ENCODE data around the gene PTS. TPM values are rescaled to one million over a fixed set of nuclear protein-coding genes. Genes with fewer than 3 reads are reported as not detected.

Gene PTS
- total and polyA plus RNA-seq, 9 of the 15 experiments (the other 6 are each of a cell fraction or from before 2014, with no cell fraction given): 27.1 to 72.7 (median 41.1) TPM

DNA sequence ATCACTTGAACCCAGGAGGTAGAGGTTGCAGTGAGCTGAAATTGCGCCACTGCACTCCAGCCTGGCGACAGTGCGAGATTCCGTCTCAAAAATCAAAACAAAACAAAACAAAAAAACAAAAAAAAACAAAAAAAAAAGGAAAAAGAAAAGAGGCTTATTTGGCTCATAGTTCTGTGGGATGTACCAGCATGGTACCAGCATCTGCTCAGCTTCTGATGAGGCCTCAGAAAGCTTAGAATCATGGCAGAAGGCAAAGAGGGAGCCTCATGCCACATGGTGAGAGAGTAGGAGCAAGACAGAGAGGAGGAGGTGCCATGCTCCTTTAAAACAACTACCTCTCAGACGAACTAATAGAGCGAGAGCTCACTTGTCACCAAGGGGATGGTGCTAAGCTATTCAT is 10.6 kb upstream of the PTS start (continued):
- no peak for TF ChIP-seq OTX1 (CRISPR knock-in tag; IDR thresholded peaks at IDR 0.05)
- no peak for TF ChIP-seq PYGO2 (tag; IDR thresholded peaks at IDR 0.05)

DNA sequence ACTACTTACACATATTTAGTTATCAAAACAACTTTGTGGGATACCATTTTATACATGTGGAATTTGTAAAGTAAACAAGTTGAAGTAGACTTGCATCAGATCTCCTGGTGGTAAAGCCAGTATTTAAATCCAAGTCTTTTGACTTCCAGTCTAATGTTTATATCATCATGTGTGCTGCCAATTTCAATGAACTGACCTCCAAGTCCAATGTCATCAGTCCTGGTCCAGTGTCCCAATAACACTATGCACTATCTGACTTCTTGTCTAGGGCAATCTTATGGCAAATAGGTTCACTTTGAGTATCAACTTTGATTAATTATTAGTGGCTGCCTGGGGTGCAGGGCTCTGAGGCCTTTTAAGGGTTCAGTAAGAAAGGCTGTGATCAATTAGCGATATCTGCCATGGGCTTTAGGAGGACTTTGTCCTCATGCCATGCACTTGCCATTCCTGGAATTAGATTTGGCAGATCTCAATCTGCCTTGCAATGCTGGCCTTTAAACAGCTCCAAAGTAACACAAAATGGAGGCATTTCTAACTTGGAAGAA is 9.6 kb upstream of the PTS start:
- no peak overlapping the region for H3K9ac ChIP-seq (ENCODE audit: insufficient read depth in 1 of 2, low read depth in 2 of 2, low read length in 2 of 2)
- no peaks in the 10 kb centered on the region for H3K36me3 ChIP-seq (ENCODE audit: control insufficient read depth, insufficient read depth, low read length)
- no peak overlapping the region for H2AFZ ChIP-seq (ENCODE audit: low read depth, low read length)
- CTCF ChIA-PET (ENCODE audit: low intra/inter-chr PET ratio): no interaction called here
- H3K27ac ChIP-seq (ENCODE audit: extremely low read depth, low read depth, low read length): no peak overlapping the region
- 0 out of 5 replicates have a peak, but pooled peaks cover 0 to 2% of the 10 kb centered on the region in 2 experiments for H3K27me3 ChIP-seq (ENCODE audit: control insufficient read depth in 2 of 2, insufficient read depth in 2 of 2, low read length in 2 of 2)
- H3K4me1 ChIP-seq (replicated peaks in 1 of 2; ENCODE audit: control insufficient read depth in 2 of 2, insufficient read depth in 2 of 2, low read length in 2 of 2): no peaks in the 10 kb centered on the region
- H3K79me2 ChIP-seq (ENCODE audit: control insufficient read depth, insufficient read depth, low read length): no peaks in the 10 kb centered on the region
- H3K4me2 ChIP-seq (ENCODE audit: insufficient read depth, low read length): no peak overlapping the region
- no TSS peak for BruUV-seq (replicated peaks)
- H3K4me3 ChIP-seq: no peak overlapping the region
- ATAC-seq (no peak), FAIRE-seq (no peak), DNase-seq (ENCODE audit: extremely low read depth in 1 of 4, low spot score in 3 of 4) (no peak)
- WGBS (ENCODE audit: insufficient coverage, low coverage, missing lambda C conversion rate): 0% methylated on average over 1 of the region's 1 CpG
- POLR2A ChIA-PET: interaction anchor here (1.3 kb wide), 1 partner anchor 97 kb away, joined by 6 read pairs; no protein-coding TSS in a partner anchor
- H4K20me1 ChIP-seq (replicated peaks; ENCODE audit: control insufficient read depth, insufficient read depth, low read length): no peaks in the 10 kb centered on the region
- in situ Hi-C loops (cut with MboI): no loop called here
- no peaks in the 10 kb centered on the region for H3K9me1 ChIP-seq (ENCODE audit: control insufficient read depth, insufficient read depth, low read length)
- no peak for TF ChIP-seq NFXL1 (CRISPR knock-in tag; IDR thresholded peaks at IDR 0.05)
- TF ChIP-seq HSF4 (CRISPR knock-in tag; IDR thresholded peaks at IDR 0.05; ENCODE audit: borderline replicate concordance): no peak
- TF ChIP-seq GATAD2B (IDR thresholded peaks at IDR 0.05; ENCODE audit: borderline replicate concordance): no peak
- no peak for TF ChIP-seq BRCA1 (IDR thresholded peaks at IDR 0.05)
- no peak for TF ChIP-seq BRCA1 (CRISPR knock-in tag; IDR thresholded peaks at IDR 0.05)
- TF ChIP-seq ZBTB1 (CRISPR knock-in tag; IDR thresholded peaks at IDR 0.05; ENCODE audit: borderline replicate concordance, low read depth): no peak
- no peak for TF ChIP-seq ZSCAN32 (CRISPR knock-in tag; IDR thresholded peaks at IDR 0.05)
- TF ChIP-seq, protein P1, sequence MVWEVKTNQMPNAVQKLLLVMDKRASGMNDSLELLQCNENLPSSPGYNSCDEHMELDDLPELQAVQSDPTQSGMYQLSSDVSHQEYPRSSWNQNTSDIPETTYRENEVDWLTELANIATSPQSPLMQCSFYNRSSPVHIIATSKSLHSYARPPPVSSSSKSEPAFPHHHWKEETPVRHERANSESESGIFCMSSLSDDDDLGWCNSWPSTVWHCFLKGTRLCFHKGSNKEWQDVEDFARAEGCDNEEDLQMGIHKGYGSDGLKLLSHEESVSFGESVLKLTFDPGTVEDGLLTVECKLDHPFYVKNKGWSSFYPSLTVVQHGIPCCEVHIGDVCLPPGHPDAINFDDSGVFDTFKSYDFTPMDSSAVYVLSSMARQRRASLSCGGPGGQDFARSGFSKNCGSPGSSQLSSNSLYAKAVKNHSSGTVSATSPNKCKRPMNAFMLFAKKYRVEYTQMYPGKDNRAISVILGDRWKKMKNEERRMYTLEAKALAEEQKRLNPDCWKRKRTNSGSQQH (CRISPR knock-in tag; IDR thresholded peaks at IDR 0.05): no peak
- no peak for TF ChIP-seq ETS2 (tag; IDR thresholded peaks at IDR 0.05; ENCODE audit: borderline replicate concordance, poor library complexity, severe bottlenecking)
- TF ChIP-seq SAFB (IDR thresholded peaks at IDR 0.05; ENCODE audit: borderline replicate concordance, low read depth, low read length): no peak
- no peak for TF ChIP-seq SMARCE1 (IDR thresholded peaks at IDR 0.05)
- TF ChIP-seq, protein P2, sequence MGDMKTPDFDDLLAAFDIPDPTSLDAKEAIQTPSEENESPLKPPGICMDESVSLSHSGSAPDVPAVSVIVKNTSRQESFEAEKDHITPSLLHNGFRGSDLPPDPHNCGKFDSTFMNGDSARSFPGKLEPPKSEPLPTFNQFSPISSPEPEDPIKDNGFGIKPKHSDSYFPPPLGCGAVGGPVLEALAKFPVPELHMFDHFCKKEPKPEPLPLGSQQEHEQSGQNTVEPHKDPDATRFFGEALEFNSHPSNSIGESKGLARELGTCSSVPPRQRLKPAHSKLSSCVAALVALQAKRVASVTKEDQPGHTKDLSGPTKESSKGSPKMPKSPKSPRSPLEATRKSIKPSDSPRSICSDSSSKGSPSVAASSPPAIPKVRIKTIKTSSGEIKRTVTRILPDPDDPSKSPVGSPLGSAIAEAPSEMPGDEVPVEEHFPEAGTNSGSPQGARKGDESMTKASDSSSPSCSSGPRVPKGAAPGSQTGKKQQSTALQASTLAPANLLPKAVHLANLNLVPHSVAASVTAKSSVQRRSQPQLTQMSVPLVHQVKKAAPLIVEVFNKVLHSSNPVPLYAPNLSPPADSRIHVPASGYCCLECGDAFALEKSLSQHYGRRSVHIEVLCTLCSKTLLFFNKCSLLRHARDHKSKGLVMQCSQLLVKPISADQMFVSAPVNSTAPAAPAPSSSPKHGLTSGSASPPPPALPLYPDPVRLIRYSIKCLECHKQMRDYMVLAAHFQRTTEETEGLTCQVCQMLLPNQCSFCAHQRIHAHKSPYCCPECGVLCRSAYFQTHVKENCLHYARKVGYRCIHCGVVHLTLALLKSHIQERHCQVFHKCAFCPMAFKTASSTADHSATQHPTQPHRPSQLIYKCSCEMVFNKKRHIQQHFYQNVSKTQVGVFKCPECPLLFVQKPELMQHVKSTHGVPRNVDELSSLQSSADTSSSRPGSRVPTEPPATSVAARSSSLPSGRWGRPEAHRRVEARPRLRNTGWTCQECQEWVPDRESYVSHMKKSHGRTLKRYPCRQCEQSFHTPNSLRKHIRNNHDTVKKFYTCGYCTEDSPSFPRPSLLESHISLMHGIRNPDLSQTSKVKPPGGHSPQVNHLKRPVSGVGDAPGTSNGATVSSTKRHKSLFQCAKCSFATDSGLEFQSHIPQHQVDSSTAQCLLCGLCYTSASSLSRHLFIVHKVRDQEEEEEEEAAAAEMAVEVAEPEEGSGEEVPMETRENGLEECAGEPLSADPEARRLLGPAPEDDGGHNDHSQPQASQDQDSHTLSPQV (IDR thresholded peaks at IDR 0.05): no peak
- no peak for TF ChIP-seq ZNF785 (CRISPR knock-in tag; IDR thresholded peaks at IDR 0.05)
- TF ChIP-seq GABPB2 (CRISPR knock-in tag; conservative IDR thresholded peaks at IDR 0.05): no peak
- TF ChIP-seq LCOR (CRISPR knock-in tag; IDR thresholded peaks at IDR 0.05): no peak
- no peak for TF ChIP-seq HDAC1 (IDR thresholded peaks at IDR 0.05)
- intact Hi-C loops (cut with micrococcal nuclease): loop anchor here (5.0 kb wide), 1 partner anchor 341 kb away; no protein-coding TSS in a partner anchor
- H3K9me3 ChIP-seq (replicated peaks; ENCODE audit: control insufficient read depth, insufficient read depth, low read depth, low read length): no peaks in the 10 kb centered on the region

Measured in K562 (cell line).